Activated naive CD4-positive, alpha-beta T cell treated with anti-CD3 and anti-CD28 coated beads, Interleukin-2, amount 10 ng/mL, durations not matched to agents 7 days and 5 days (primary cell): ENCODE results near the gene MCUB.

Experiments
- CTCF ChIA-PET: fragments of 350-600 bp; sonication (Branson Sonifier 250); formaldehyde crosslinking; loops from one replicate; lab custom pipeline; 2021; ENCODE audit warnings: antibody characterized with exemption; lab: Charles Lee
- DNase-seq: peaks from one replicate; pipeline ENCODE4 v3.0.0-alpha.2; 2020
- H3K27ac Mint-ChIP-seq: one replicate; pipeline ENCODE4 v1.8.0; 2021; ENCODE audit warnings: mild to moderate bottlenecking, moderate library complexity, mixed read lengths
- H3K27me3 Mint-ChIP-seq: one replicate; pipeline ENCODE4 v1.8.0; 2021; ENCODE audit warnings: mild to moderate bottlenecking, mixed read lengths
- H3K36me3 Mint-ChIP-seq: one replicate; pipeline ENCODE4 v1.8.0; 2021; ENCODE audit warnings: mixed read lengths
- H3K4me1 Mint-ChIP-seq: one replicate; pipeline ENCODE4 v1.8.0; 2021; ENCODE audit warnings: mixed read lengths
- H3K4me3 Mint-ChIP-seq: one replicate; pipeline ENCODE4 v1.8.0; 2021; ENCODE audit warnings: mild to moderate bottlenecking, moderate library complexity, mixed read lengths
- H3K9me3 Mint-ChIP-seq: one replicate; pipeline ENCODE4 v1.8.0; 2021; ENCODE audit warnings: mixed read lengths

Gene MCUB

DNA sequence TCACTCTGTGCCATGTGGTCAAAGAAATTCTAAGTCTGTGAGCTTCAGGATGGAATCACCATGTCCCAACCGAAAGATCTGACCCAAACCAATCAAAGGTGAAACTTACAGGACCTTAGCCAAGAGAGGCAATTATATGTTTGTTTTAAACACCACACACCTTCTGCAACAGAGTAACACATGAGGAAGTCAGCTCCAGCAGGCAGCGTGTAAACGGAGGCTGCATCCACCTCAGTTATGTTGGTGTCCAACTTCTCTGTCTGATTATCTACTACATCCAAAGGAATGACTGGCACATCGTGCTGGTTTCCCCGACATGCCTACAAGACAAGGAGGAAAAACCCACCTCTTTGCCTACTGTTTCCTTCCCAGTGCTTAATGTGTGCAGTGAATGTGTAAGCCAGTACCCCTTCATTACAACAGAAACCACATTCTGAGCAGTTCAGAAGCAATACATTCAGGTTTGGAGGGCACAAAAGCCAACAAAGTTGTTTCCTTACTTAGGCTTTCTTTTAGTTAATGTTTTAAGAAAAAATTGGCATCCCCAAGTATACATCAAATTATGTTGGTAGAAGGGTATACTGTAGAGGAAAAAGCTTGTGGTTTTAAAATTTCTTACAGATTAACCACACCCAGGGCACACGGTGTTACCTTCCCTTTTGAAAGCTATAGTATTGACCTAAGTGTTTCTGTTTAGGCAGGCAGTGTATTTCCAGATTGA lies 130.8 kb downstream of the MCUB start:
- Mint-ChIP-seq H3K4me1 (peaks cover 39% of the 10 kb centered on the region), H3K27ac (peak overlapping the region; percentile 81), H3K9me3 (no peaks in the 10 kb centered on the region), H3K27me3 (no peaks in the 10 kb centered on the region), H3K4me3 (peak overlapping the region; percentile 21), H3K36me3 (peaks cover 67% of the 10 kb centered on the region)
- DNase-seq = peak; percentile 25
- CTCF ChIA-PET = no interaction called here

DNA sequence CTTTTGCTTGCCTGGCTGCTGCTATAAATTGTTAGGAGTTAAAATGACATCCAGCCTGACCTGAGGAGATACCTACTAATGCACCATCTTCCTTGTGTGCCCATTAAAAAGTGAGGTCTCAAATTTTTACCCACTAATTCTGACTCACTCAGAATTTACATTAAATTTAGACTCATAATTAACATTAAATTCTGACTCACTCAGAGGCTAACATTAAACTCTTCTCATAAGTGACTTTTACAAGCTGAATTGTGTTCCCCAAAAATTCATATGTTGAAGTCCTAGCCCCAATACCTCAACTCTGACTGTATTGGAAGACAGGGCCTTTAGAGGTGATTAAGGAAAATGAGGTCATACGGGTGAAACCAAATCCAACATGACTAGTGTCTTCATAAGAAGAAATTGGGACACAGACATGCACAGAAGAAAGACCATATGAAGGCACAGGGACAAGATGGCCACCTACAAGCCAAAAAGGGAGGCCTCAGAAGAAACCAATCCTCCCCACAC lies 131.4 kb downstream of the MCUB start:
- DNase-seq = no peak
- no peaks in the 10 kb centered on the region for H3K27me3 Mint-ChIP-seq
- H3K9me3 Mint-ChIP-seq = no peaks in the 10 kb centered on the region
- peak overlapping the region; percentile 81 for H3K27ac Mint-ChIP-seq
- H3K4me3 Mint-ChIP-seq = no peak overlapping the region
- peaks cover 65% of the 10 kb centered on the region for H3K36me3 Mint-ChIP-seq
- CTCF ChIA-PET = no interaction called here
- H3K4me1 Mint-ChIP-seq = peaks cover 39% of the 10 kb centered on the region

DNA sequence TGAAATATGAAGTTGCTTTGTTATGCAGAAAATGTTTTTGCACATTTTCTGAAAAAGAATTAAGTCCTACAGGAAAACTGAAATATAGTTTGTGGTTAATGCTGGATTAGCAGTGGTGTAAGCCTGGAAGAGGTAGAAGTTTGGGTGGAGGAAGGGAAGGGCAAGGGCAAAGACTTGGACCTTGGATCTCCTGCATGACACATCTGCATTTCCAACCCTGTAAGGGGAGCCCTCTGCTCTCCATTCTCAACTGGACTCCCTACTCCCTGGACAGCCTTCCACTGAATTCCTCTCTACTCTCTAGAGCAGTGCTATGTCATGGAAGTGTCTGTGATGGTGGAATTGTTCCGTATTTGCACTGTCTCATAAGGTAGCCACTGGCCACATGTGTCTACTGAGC lies 138.6 kb downstream of the MCUB start:
- Mint-ChIP-seq H3K27ac (no peak overlapping the region), H3K36me3 (peaks cover 44% of the 10 kb centered on the region), H3K9me3 (no peaks in the 10 kb centered on the region), H3K27me3 (no peaks in the 10 kb centered on the region), H3K4me1 (peaks cover 43% of the 10 kb centered on the region), H3K4me3 (no peak overlapping the region)
- CTCF ChIA-PET = no interaction called here
- DNase-seq = no peak

- no peaks in the 10 kb centered on the region for H3K9me3 Mint-ChIP-seq
- peaks cover 34% of the 10 kb centered on the region for H3K36me3 Mint-ChIP-seq
- H3K27me3 Mint-ChIP-seq = no peaks in the 10 kb centered on the region
- CTCF ChIA-PET = no interaction called here
- H3K27ac Mint-ChIP-seq = peak overlapping the region; percentile 42
- DNase-seq = no peak
- peaks cover 46% of the 10 kb centered on the region for H3K4me1 Mint-ChIP-seq
- H3K4me3 Mint-ChIP-seq = no peak overlapping the region
Observed at GRCh38 chr4:109699553-109700225, 139.6 kb downstream of the MCUB start.

GRCh38 chr4:109701566-109702410 lies 141.7 kb downstream of the MCUB start:
- peak overlapping the region; percentile 94 for H3K27ac Mint-ChIP-seq
- DNase-seq = peak; percentile 23

DNA sequence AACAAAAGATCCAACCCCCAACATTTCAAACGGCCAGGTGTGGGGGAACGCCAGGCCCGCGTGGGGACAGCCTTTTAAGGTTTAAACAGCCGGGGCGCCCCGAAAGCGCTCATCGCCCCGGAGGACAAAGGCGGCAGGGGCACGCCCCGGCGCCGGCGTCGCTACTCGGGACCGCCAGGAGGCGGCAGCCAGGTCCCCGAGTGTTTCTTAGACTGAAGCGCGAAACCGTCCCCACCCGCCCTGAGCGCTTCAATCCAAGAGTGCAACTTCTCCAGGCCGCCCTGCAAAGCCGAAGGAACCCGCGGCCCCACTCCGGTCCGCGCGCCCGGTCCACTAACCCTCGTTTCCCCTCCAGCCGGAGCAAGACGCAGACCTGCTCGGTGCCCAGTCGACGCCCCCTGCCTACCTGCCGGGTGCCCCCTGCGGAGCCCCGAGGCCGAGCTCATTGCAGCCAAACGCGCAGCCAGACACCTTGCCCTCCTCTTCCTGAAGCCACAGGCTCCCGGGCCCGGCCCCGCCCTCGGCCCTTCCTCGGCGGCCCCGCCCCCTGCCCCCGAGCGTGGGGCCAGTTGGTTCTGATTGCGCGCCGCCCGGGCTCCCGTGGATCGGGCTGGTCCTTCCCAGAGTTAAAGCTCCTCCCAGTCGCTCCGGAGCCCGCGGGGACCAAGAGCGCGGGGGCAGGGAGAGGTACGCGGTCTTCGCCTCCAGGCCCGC lies 143.1 kb downstream of the MCUB start, which contains the start of gene CASP6:
CASP6 (minus strand) TSS at position 496 of the 714 bp plus-strand sequence; CDS start at position 446, 50 bp downstream.
- peak within 1 kb of the TSS; percentile 92 for H3K4me3 Mint-ChIP-seq
- DNase-seq = peak; percentile 87
- CTCF ChIA-PET = interaction anchor here (0.7 to 2.3 kb wide), 8 partner anchors 24 to 276 kb away, joined by 3 to 6 read pairs (median 3); partner anchors contain the start of gene PLA2G12A
- H3K9me3 Mint-ChIP-seq = no peaks in the 10 kb centered on the region
- no peaks in the 10 kb centered on the region for H3K27me3 Mint-ChIP-seq
- H3K4me1 Mint-ChIP-seq = peaks cover 39% of the 10 kb centered on the region
- H3K27ac Mint-ChIP-seq = peak within 1 kb of the TSS; percentile 94
- peaks cover 20% of the 10 kb centered on the region for H3K36me3 Mint-ChIP-seq

More at GRCh38 chr4:109701566-109702410, 141.7 kb downstream of the MCUB start:
- Mint-ChIP-seq H3K9me3 (no peaks in the 10 kb centered on the region), H3K27me3 (no peaks in the 10 kb centered on the region), H3K4me3 (peak overlapping the region; percentile 92), H3K4me1 (peaks cover 46% of the 10 kb centered on the region), H3K36me3 (peaks cover 28% of the 10 kb centered on the region)
- CTCF ChIA-PET = interaction anchor here (0.7 to 2.3 kb wide), 10 partner anchors 9 to 275 kb away, joined by 3 to 6 read pairs (median 3); partner anchors contain the start of gene PLA2G12A

DNA sequence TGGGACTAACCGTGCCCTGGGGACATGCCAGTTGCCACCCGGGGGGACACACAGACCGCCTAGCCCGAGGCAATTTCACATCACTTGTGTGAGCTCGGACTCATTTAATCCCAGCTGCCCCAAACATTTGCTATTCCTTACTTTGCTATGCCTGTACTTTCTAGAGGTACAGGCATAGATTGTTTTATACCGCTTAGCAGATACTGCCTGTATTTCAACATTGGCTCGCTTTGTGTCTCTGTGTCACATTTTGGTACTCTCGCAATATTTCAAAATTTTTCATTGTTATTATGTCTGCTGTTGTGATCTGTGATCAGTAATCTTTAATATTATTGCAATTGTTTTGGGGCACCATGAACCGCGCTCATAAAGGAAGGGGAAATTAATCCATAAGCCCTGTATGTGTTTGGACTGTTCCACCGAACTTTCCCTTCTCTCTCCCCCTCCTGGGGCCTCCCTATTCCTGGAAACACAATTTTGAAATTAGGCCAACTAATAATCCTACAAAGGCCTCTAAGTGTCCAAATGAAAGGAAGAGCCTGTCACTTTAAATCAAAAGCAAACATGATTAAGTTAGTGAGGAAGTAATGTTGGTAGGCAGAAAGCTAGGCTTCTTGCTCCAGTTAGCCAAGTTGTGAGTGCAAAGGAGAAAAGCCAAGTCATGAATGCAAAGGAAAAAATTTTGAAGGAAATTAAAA lies 143.8 kb downstream of the MCUB start:
- H3K4me3 Mint-ChIP-seq = peak overlapping the region; percentile 92
- peaks cover 34% of the 10 kb centered on the region for H3K4me1 Mint-ChIP-seq
- no peaks in the 10 kb centered on the region for H3K27me3 Mint-ChIP-seq
- H3K9me3 Mint-ChIP-seq = no peaks in the 10 kb centered on the region
- no peak for DNase-seq
- CTCF ChIA-PET = interaction anchor here (0.9 to 2.3 kb wide), 6 partner anchors 27 to 271 kb away, joined by 3 to 6 read pairs (median 3); partner anchors contain the start of genes PLA2G12A and SEC24B
- peak overlapping the region; percentile 94 for H3K27ac Mint-ChIP-seq
- peaks cover 19% of the 10 kb centered on the region for H3K36me3 Mint-ChIP-seq

DNA sequence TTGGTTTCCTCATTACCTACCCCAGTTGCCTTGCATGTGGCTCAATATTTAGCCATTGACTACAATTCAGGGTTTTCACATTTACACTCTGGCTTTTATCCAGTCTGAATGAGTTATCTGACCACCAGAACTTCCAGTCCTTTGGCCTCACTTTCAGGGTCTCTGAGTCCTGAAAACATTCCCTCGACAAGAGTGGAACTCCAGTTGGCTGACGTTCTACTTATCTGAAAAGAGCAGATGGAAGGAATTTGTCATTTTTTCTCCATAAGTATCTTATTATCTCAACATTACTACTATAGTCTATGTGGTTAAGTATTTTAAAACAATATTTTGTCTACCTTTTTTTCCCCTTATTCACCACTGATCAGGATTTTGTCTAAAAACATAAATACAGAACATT lies 148.4 kb downstream of the MCUB start:
- no peak for DNase-seq
- no peak overlapping the region for H3K4me3 Mint-ChIP-seq
- no peaks in the 10 kb centered on the region for H3K9me3 Mint-ChIP-seq
- H3K27ac Mint-ChIP-seq = no peak overlapping the region
- no peaks in the 10 kb centered on the region for H3K27me3 Mint-ChIP-seq
- H3K36me3 Mint-ChIP-seq = peaks cover 2% of the 10 kb centered on the region
- CTCF ChIA-PET = no interaction called here
- H3K4me1 Mint-ChIP-seq = peaks cover 9% of the 10 kb centered on the region

GRCh38 chr4:109708990-109709389 lies 148.9 kb downstream of the MCUB start:
- peaks cover 2% of the 10 kb centered on the region for H3K36me3 Mint-ChIP-seq
- no peak for DNase-seq
- H3K4me1 Mint-ChIP-seq = peaks cover 4% of the 10 kb centered on the region
- no peak overlapping the region for H3K4me3 Mint-ChIP-seq
- no peak overlapping the region for H3K27ac Mint-ChIP-seq
- H3K27me3 Mint-ChIP-seq = no peaks in the 10 kb centered on the region
- CTCF ChIA-PET = no interaction called here
- H3K9me3 Mint-ChIP-seq = no peaks in the 10 kb centered on the region

DNA sequence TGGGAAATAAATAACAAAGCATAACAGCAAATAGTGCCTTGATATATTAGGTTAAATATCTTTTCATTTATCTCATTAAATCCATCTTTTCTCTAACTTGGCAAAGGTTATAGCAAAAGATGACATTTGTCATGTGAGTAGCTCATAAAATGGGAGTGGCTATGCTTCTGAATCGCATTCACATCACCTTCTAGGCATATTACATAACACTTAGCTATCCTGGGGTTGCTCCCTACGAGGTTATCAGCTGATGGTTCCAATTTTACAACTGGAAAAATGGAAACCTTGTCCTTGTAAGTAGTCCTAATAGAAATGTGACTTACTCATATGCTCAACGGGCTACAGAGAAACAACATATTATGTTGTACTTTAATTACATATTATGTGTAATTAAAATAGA lies 153.5 kb downstream of the MCUB start:
- H3K27ac Mint-ChIP-seq = no peak overlapping the region
- peaks cover 24% of the 10 kb centered on the region for H3K36me3 Mint-ChIP-seq
- CTCF ChIA-PET = no interaction called here
- no peaks in the 10 kb centered on the region for H3K27me3 Mint-ChIP-seq
- peaks cover 9% of the 10 kb centered on the region for H3K4me1 Mint-ChIP-seq
- H3K4me3 Mint-ChIP-seq = no peak overlapping the region
- no peak for DNase-seq
- H3K9me3 Mint-ChIP-seq = no peaks in the 10 kb centered on the region

GRCh38 chr4:109718759-109719158 lies 158.7 kb downstream of the MCUB start:
- H3K27ac Mint-ChIP-seq = no peak overlapping the region
- CTCF ChIA-PET = no interaction called here
- no peaks in the 10 kb centered on the region for H3K27me3 Mint-ChIP-seq
- H3K9me3 Mint-ChIP-seq = peaks cover 4% of the 10 kb centered on the region
- H3K4me3 Mint-ChIP-seq = no peak overlapping the region
- H3K36me3 Mint-ChIP-seq = peaks cover 28% of the 10 kb centered on the region
- H3K4me1 Mint-ChIP-seq = peaks cover 9% of the 10 kb centered on the region
- DNase-seq = no peak

DNA sequence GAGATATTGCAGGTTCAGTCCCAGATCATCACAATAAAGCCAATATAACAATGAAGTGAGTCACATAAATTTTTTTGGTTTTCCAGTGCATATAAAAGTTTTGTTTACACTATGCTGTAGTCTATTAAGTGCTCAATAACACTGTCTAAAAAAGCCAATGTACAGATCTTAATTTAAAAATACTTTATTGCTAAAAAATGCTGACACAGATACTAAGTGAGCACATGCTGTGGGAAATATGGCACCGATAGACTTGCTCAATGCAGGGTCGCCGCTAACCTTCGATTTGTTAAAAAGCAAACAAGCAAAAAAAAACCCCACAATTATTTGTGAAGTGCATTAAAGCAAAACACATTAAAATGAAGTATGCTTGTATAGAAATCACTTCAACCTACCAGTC lies 159.6 kb downstream of the MCUB start:
- Mint-ChIP-seq H3K36me3 (peaks cover 30% of the 10 kb centered on the region), H3K27me3 (no peaks in the 10 kb centered on the region), H3K9me3 (peaks cover 4% of the 10 kb centered on the region), H3K4me3 (no peak overlapping the region), H3K4me1 (peaks cover 9% of the 10 kb centered on the region), H3K27ac (no peak overlapping the region)
- no peak for DNase-seq
- CTCF ChIA-PET = no interaction called here

DNA sequence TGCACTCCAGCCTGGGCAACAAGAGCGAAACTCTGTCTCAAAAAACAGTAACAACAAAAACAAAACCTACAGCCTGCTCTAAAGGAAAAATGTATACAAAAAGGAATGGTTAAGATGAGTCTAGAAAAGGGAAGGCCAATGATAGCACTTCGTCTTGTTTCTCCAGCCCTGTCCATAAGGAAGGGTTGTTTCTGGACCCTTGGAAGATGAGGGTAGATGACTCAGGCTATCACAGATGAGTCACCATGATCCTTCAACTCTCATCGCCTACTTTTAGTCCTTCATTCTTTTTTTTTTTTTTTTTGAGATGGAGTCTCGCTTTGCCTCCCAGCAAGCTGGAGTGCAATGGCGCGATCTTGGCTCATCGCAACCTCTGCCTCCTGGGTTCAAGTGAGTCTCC lies 161.0 kb downstream of the MCUB start:
- Mint-ChIP-seq H3K36me3 (peaks cover 30% of the 10 kb centered on the region), H3K27me3 (no peaks in the 10 kb centered on the region), H3K4me1 (peaks cover 6% of the 10 kb centered on the region), H3K9me3 (peaks cover 4% of the 10 kb centered on the region), H3K4me3 (no peak overlapping the region), H3K27ac (no peak overlapping the region)
- CTCF ChIA-PET = no interaction called here
- no peak for DNase-seq
